H9 (cell line): Measurements from ENCODE around the gene TMEM100. TPM values are rescaled to one million over a fixed set of nuclear protein-coding genes. Genes with fewer than 3 reads are reported as not detected.

Source experiments
- DNase-seq: peaks from one replicate; pipeline ENCODE4 v3.0.0-alpha.2; 2017
- H2AFZ ChIP-seq: one replicate; pipeline ENCODE4 v1.6.1; 2013; ENCODE audit warnings: mild to moderate bottlenecking, low read length, control low read depth, moderate library complexity
- H2AK5ac ChIP-seq: 2 replicates; pipeline ENCODE4 v1.6.1; 2013; ENCODE audit warnings: low read length, control low read depth, mixed read lengths; ENCODE audit not compliant: insufficient read length
- H2BK120ac ChIP-seq: one replicate; pipeline ENCODE4 v1.6.1; 2013; ENCODE audit warnings: low read depth, mild to moderate bottlenecking, low read length, control low read depth, inconsistent platforms; ENCODE audit not compliant: poor library complexity, severe bottlenecking
- H2BK12ac ChIP-seq: 2 replicates; pipeline ENCODE4 v1.6.1; 2013; ENCODE audit warnings: low read length, control low read depth, mixed read lengths, low read depth; ENCODE audit not compliant: insufficient read length
- H2BK15ac ChIP-seq: 2 replicates; pipeline ENCODE4 v1.6.1; 2013; ENCODE audit warnings: low read depth, low read length, control low read depth
- H2BK20ac ChIP-seq: one replicate; pipeline ENCODE4 v1.6.1; 2013; ENCODE audit warnings: low read depth, mild to moderate bottlenecking, low read length, control low read depth, inconsistent platforms; ENCODE audit not compliant: poor library complexity, severe bottlenecking
- H2BK5ac ChIP-seq: 2 replicates; pipeline ENCODE4 v1.6.1; 2013; ENCODE audit warnings: low read length, control low read depth, mixed read lengths; ENCODE audit not compliant: insufficient read length
- H3K14ac ChIP-seq: 2 replicates; pipeline ENCODE4 v1.6.1; 2013; ENCODE audit warnings: low read length, control low read depth; ENCODE audit not compliant: insufficient read depth
- H3K18ac ChIP-seq: 2 replicates; pipeline ENCODE4 v1.6.1; 2013; ENCODE audit warnings: low read depth, mild to moderate bottlenecking, mixed read lengths, low read length, control low read depth; ENCODE audit not compliant: insufficient read length
- H3K23ac ChIP-seq: 2 replicates; pipeline ENCODE4 v1.6.1; 2013; ENCODE audit warnings: low read length, control low read depth, mixed read lengths, low read depth; ENCODE audit not compliant: insufficient read length
- H3K23me2 ChIP-seq: 2 replicates; pipeline ENCODE4 v1.6.1; 2013; ENCODE audit warnings: low read depth, mild to moderate bottlenecking, mixed read lengths, low read length, control low read depth; ENCODE audit not compliant: insufficient read length, poor library complexity, severe bottlenecking
- H3K27ac ChIP-seq: 2 replicates; pipeline ENCODE4 v1.5.1; 2013; ENCODE audit warnings: low read length, control low read depth, mixed read lengths, low read depth; ENCODE audit not compliant: insufficient read length
- H3K27me3 ChIP-seq: 2 replicates; pipeline ENCODE4 v1.6.1; 2013; ENCODE audit warnings: low read length, control low read depth, inconsistent platforms; ENCODE audit not compliant: insufficient read depth
- H3K4ac ChIP-seq: 2 replicates; pipeline ENCODE4 v1.6.1; 2013; ENCODE audit warnings: low read depth, mild to moderate bottlenecking, control low read depth, inconsistent platforms, low read length, moderate library complexity
- H3K4me1 ChIP-seq: 2 replicates; pipeline ENCODE4 v1.6.1; 2013; ENCODE audit warnings: low read length, control low read depth, inconsistent platforms; ENCODE audit not compliant: insufficient read depth
- H3K4me2 ChIP-seq: 2 replicates; pipeline ENCODE4 v1.6.1; 2013; ENCODE audit warnings: low read length, control low read depth, mixed read lengths; ENCODE audit not compliant: insufficient read length, insufficient read depth
- H3K56ac ChIP-seq: 2 replicates; pipeline ENCODE4 v1.6.1; 2013; ENCODE audit warnings: low read depth, mild to moderate bottlenecking, mixed read lengths, low read length, control low read depth; ENCODE audit not compliant: insufficient read length
- H3K79me1 ChIP-seq: 2 replicates; pipeline ENCODE4 v1.6.1; 2013; ENCODE audit warnings: low read depth, mild to moderate bottlenecking, moderate library complexity, low read length, control low read depth, inconsistent platforms; ENCODE audit not compliant: insufficient read depth, poor library complexity, severe bottlenecking
- H3K79me2 ChIP-seq: 2 replicates; pipeline ENCODE4 v1.6.1; 2013; ENCODE audit warnings: low read length, control low read depth, inconsistent platforms; ENCODE audit not compliant: insufficient read depth
- H3K9ac ChIP-seq: 2 replicates; pipeline ENCODE4 v1.6.1; 2013; ENCODE audit warnings: low read length, control low read depth, mixed read lengths; ENCODE audit not compliant: insufficient read length; ENCODE audit errors: extremely low read depth
- H3K9me3 ChIP-seq: one replicate; pipeline ENCODE4 v1.6.1; 2013; ENCODE audit warnings: low read depth, low read length, inconsistent platforms; ENCODE audit not compliant: control insufficient read depth
- H3T11ph ChIP-seq: one replicate; pipeline ENCODE4 v1.6.1; 2013; ENCODE audit warnings: mild to moderate bottlenecking, low read length, control low read depth, inconsistent platforms
- H4K20me1 ChIP-seq: one replicate; pipeline ENCODE4 v1.6.1; 2013; ENCODE audit not compliant: control insufficient read depth, insufficient read length, insufficient read depth
- H4K5ac ChIP-seq: 2 replicates; pipeline ENCODE4 v1.6.1; 2013; ENCODE audit warnings: low read depth, mild to moderate bottlenecking, mixed read lengths, low read length, control low read depth; ENCODE audit not compliant: insufficient read length
- H4K8ac ChIP-seq: replicated peaks from 2 replicates; pipeline ENCODE4 v1.6.1; 2013; ENCODE audit warnings: low read length, control low read depth, mixed read lengths, low read depth; ENCODE audit not compliant: insufficient read length
- H4K91ac ChIP-seq: 2 replicates; pipeline ENCODE4 v1.6.1; 2013; ENCODE audit warnings: low read depth, mild to moderate bottlenecking, moderate library complexity, mixed read lengths, low read length, control low read depth; ENCODE audit not compliant: insufficient read length
- H3K27ac Mint-ChIP-seq, 3 experiments: 2 replicates in 2 of 3; 3 replicates in 1 of 3; pipeline ENCODE4 v1.8.0; 2020 to 2021; ENCODE audit warnings: mixed read lengths in 3 of 3, mild to moderate bottlenecking in 1 of 3, moderate library complexity in 1 of 3
- H3K27me3 Mint-ChIP-seq: 2 replicates; pipeline ENCODE4 v1.8.0; 2021; ENCODE audit warnings: low read depth, mild to moderate bottlenecking, moderate library complexity, mixed read lengths
- H3K36me3 Mint-ChIP-seq, 3 experiments: 2 replicates in 2 of 3; 3 replicates in 1 of 3; pipeline ENCODE4 v1.8.0; 2020 to 2021; ENCODE audit warnings: low read depth in 3 of 3, mixed read lengths in 3 of 3; ENCODE audit not compliant: insufficient read depth in 1 of 3
- H3K4me1 Mint-ChIP-seq, 2 experiments: 2 replicates each; pipeline ENCODE4 v1.8.0; 2020; ENCODE audit warnings: mixed read lengths in 2 of 2
- H3K4me3 Mint-ChIP-seq, 2 experiments: 2 replicates in 1 of 2; 3 replicates in 1 of 2; pipeline ENCODE4 v1.8.0; 2020 to 2021; ENCODE audit warnings: mild to moderate bottlenecking in 2 of 2, mixed read lengths in 2 of 2, moderate library complexity in 1 of 2
- H3K9me3 Mint-ChIP-seq, 2 experiments: 2 replicates in 1 of 2; 3 replicates in 1 of 2; pipeline ENCODE4 v1.8.0; 2020; ENCODE audit warnings: mild to moderate bottlenecking in 2 of 2, mixed read lengths in 2 of 2, moderate library complexity in 1 of 2
- CTCF ChIP-seq: fragments of 200-600 bp; sonication (generic); conservative IDR thresholded peaks from 3 replicates; pipeline ENCODE4 v1.8.0; 2021; ENCODE audit warnings: antibody characterized with exemption, mild to moderate bottlenecking
- WGBS: extraction: QIAGEN DNeasy Blood & Tissue Kit; methylation state at CpG from one replicate; pipeline ENCODE4 v1.1.7; 2013; ENCODE audit warnings: missing lambda C conversion rate, low lambda C conversion rate, mixed read lengths; ENCODE audit not compliant: insufficient read length; ENCODE audit errors: extremely low coverage; 5-methylcytosine and 5-hydroxymethylcytosine counted together
- total RNA-seq: library from RNA; stranded (reverse); gene quantifications from 2 replicates; pipeline ENCODE4 v1.2.1, GENCODE V29; 2021

The TMEM100 gene
- total RNA-seq, 1 experiment from 2014 or later, result 0.17 TPM

GRCh38 chr17:55694286-55694910 is 28.3 kb downstream of the TMEM100 start:
- Mint-ChIP-seq H3K27ac (no peak overlapping the region), H3K4me1 (peaks cover under 1% of the 10 kb centered on the region in 2 experiments), H3K4me3 (no peak overlapping the region), H3K27me3 (no peaks in the 10 kb centered on the region), H3K36me3 (no peaks in the 10 kb centered on the region), H3K9me3 (no peaks in the 10 kb centered on the region)
- H3K4me2 ChIP-seq, result no peak overlapping the region
- no peaks in the 10 kb centered on the region for H4K20me1 ChIP-seq
- H3K9ac ChIP-seq, result no peak overlapping the region
- no peak overlapping the region for H3T11ph ChIP-seq
- no peaks in the 10 kb centered on the region for H3K79me2 ChIP-seq
- no peaks in the 10 kb centered on the region for H3K27me3 ChIP-seq
- no peak overlapping the region for H2AK5ac ChIP-seq
- no peak overlapping the region for H3K4ac ChIP-seq
- H4K5ac ChIP-seq, result no peak overlapping the region
- no peak overlapping the region for H2AFZ ChIP-seq
- no peak overlapping the region for H2BK120ac ChIP-seq
- no peaks in the 10 kb centered on the region for H3K79me1 ChIP-seq
- no peak overlapping the region for H4K8ac ChIP-seq
- H2BK5ac ChIP-seq, result no peak overlapping the region
- H3K14ac ChIP-seq, result no peak overlapping the region
- DNase-seq, result no peak
- no peak overlapping the region for H2BK12ac ChIP-seq
- no peaks in the 10 kb centered on the region for H3K23me2 ChIP-seq
- H2BK20ac ChIP-seq, result no peak overlapping the region
- H3K56ac ChIP-seq, result no peak overlapping the region
- H3K18ac ChIP-seq, result no peak overlapping the region
- no peak overlapping the region for H2BK15ac ChIP-seq
- H3K27ac ChIP-seq, result no peak overlapping the region
- no peaks in the 10 kb centered on the region for H3K9me3 ChIP-seq
- WGBS, result no CpG with 5 or more reads among the region's 5 CpGs
- H4K91ac ChIP-seq, result no peak overlapping the region
- peaks cover 2% of the 10 kb centered on the region; the same call in 1 of the 2 replicates for H3K4me1 ChIP-seq
- no peak for TF ChIP-seq CTCF
- H3K23ac ChIP-seq, result no peak overlapping the region
